Mucosa of descending colon (tissue), 3 donors: ENCODE measurements around the gene ZBTB25. TPM values are rescaled to one million over a fixed set of nuclear protein-coding genes. Genes with fewer than 3 reads are reported as not detected.

Source experiments
- ATAC-seq: fragments of 200-7000 bp; cut with Tn5 transposase; one replicate; pipeline ENCODE4 v1.9.1; 2020; ENCODE audit warnings: mild to moderate bottlenecking, moderate library complexity
- DNase-seq, 3 donors: peaks; one replicate each; pipeline ENCODE4 v3.0.0-alpha.2; 2020
- H3K36me3 ChIP-seq: fragments of 200-600 bp; one replicate; pipeline ENCODE4 v1.8.0; 2021; ENCODE audit warnings: low read depth, mild to moderate bottlenecking
- H3K4me1 ChIP-seq: fragments of 200-600 bp; one replicate; pipeline ENCODE4 v1.8.0; 2021; ENCODE audit warnings: low read depth, mild to moderate bottlenecking
- H3K4me3 ChIP-seq: fragments of 200-600 bp; one replicate; pipeline ENCODE4 v1.8.0; 2021; ENCODE audit warnings: mild to moderate bottlenecking
- H3K9me3 ChIP-seq: fragments of 200-600 bp; one replicate; pipeline ENCODE4 v1.8.0; 2021; ENCODE audit warnings: mild to moderate bottlenecking
- intact Hi-C, 2 donors: fragments of 100-400 bp; cut with DNase I in 1 of 2; cut with micrococcal nuclease in 1 of 2; formaldehyde crosslinking; loops; one replicate each; pipeline versions ENCODE4 v1.11.0 to v1.11.1; 2022; cut with DNase I, micrococcal nuclease
- total RNA-seq, 3 donors: library from RNA; stranded (reverse); fragmentation: NEBNext Ultra II Directional in 2 of 3; extraction: Animal tissue kit (Norgen Biotek cat#: 25700) in 2 of 3; gene quantifications; one replicate each; pipeline versions ENCODE4 v1.2.1 to v1.2.4, GENCODE V29; 2021 to 2023
- TF ChIP-seq, protein P1 (sequence below): fragments of 200-600 bp; IDR thresholded peaks from one replicate; pipeline ENCODE4 v1.8.0; 2022; ENCODE audit warnings: antibody characterized with exemption, mild to moderate bottlenecking
- donor health status: DM: no; HTN: no; CAD: no; lungs with moderate emphysema.
- donor health status: DM: no; HTN: no; CAD: no.
- donor health status: DM: no; HTN: yes; CAD: no.

Gene ZBTB25
- total RNA-seq, 3 donors from 2014 or later: 6.1 to 14.4 (median 7.2) TPM

GRCh38 chr14:64417055-64417770, 86.4 kb downstream of the ZBTB25 start:
- no peak for ATAC-seq
- DNase-seq: no peak
- Histone ChIP-seq H3K9me3 (no peaks in the 10 kb centered on the region), H3K36me3 (no peaks in the 10 kb centered on the region), H3K4me3 (no peak overlapping the region), H3K4me1 (no peaks in the 10 kb centered on the region)
- TF ChIP-seq, protein P1, sequence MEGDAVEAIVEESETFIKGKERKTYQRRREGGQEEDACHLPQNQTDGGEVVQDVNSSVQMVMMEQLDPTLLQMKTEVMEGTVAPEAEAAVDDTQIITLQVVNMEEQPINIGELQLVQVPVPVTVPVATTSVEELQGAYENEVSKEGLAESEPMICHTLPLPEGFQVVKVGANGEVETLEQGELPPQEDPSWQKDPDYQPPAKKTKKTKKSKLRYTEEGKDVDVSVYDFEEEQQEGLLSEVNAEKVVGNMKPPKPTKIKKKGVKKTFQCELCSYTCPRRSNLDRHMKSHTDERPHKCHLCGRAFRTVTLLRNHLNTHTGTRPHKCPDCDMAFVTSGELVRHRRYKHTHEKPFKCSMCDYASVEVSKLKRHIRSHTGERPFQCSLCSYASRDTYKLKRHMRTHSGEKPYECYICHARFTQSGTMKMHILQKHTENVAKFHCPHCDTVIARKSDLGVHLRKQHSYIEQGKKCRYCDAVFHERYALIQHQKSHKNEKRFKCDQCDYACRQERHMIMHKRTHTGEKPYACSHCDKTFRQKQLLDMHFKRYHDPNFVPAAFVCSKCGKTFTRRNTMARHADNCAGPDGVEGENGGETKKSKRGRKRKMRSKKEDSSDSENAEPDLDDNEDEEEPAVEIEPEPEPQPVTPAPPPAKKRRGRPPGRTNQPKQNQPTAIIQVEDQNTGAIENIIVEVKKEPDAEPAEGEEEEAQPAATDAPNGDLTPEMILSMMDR: no peak
- intact Hi-C loops: no loop called here

DNA sequence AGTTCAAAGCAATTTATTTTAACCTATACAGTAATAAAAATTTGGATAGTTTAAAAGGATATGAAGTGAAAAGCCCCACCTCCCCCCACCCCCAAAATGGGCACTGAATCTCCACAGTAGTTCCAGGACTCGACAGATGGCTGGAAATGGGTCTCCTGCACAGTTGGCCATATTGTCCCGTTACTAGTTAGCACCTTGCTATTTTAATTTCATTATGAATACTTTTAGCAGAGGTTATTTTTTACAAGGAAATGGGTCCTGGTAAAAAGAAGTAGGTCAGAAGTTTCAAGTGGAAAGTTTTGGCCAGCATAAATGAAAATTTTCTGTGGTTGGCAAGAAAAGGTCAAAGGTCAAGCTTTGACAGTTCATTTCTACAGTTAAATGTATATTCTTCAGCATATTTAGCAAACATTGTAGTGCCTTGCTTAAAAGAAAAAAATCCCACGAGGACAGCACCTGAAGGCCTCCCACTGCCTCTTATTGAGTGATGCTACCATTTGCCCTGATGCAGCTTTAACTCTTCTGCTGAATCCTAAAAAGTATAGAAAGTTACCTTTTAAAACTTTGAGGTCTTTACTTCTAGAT, 87.2 kb downstream of the ZBTB25 start:
- intact Hi-C loops: no loop called here
- DNase-seq: no peak
- no peak overlapping the region for H3K4me3 ChIP-seq
- no peak for ATAC-seq
- H3K36me3 ChIP-seq: no peaks in the 10 kb centered on the region
- TF ChIP-seq, protein P1: no peak
- no peaks in the 10 kb centered on the region for H3K9me3 ChIP-seq
- H3K4me1 ChIP-seq: no peaks in the 10 kb centered on the region

GRCh38 chr14:64412237-64412636, 91.4 kb downstream of the ZBTB25 start:
- TF ChIP-seq, protein P1: no peak
- no peak for DNase-seq
- intact Hi-C loops: no loop called here
- Histone ChIP-seq H3K9me3 (no peaks in the 10 kb centered on the region), H3K36me3 (no peaks in the 10 kb centered on the region), H3K4me3 (no peak overlapping the region), H3K4me1 (no peaks in the 10 kb centered on the region)
- no peak for ATAC-seq

DNA sequence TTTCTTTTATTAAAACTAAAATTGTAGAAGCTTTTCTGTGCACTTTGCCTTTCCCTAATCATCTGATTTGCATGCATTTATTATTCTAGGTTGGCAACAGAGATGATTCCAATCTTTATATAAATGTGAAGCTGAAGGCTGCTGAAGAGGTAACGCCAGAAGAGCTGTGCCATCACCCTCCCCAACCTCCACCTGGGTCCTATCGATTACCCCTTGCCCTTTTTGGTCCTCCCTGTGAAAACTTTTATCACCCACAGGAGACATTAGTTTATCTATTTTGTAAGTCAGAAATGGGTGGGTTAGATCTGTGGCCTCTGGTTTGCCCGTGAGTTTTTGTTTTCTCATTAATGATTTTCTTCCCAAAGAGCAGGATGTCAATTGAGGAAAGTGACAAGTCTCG, 92.6 kb downstream of the ZBTB25 start:
- TF ChIP-seq, protein P1: no peak
- Histone ChIP-seq H3K36me3 (no peaks in the 10 kb centered on the region), H3K4me3 (no peak overlapping the region), H3K9me3 (no peaks in the 10 kb centered on the region), H3K4me1 (no peaks in the 10 kb centered on the region)
- no peak for ATAC-seq
- intact Hi-C loops: no loop called here
- DNase-seq: no peak

DNA sequence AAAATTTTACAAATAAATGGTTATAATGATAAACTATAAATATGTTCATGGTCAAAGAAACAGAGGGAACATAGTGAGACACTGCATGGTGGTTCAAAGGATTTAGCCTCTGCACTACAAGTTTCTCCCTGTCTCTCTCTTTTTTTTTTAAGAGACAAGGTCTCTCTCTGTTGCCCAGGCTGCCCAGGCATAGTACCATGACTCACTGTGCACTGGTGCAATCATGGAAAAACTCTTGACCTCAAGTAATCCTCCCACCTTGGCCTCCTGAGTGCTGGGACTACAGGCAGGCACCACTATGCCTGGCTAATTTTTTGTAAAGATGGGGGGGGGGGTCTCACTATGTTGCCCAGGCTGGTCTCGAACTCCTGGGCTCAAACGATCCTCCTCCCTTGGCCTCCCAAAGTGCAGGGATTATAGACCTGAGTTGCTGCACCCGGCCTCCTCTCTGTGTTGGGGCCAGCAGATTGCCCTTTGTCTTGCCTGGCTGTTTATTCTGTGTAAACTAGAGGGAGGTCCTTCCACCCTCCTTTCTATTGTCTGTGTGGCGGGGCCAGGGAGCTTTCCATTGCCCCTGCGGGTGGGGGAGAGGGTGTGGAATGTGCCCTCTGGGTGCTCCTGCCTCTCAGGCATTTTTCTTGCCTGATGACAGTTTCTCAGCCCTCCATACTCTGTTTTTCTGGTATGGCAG, 93.4 kb downstream of the ZBTB25 start:
- no peaks in the 10 kb centered on the region for H3K36me3 ChIP-seq
- intact Hi-C loops: no loop called here

More for the DNA sequence above, 93.4 kb downstream of the ZBTB25 start:
- H3K9me3 ChIP-seq: no peaks in the 10 kb centered on the region
- TF ChIP-seq, protein P1: no peak
- H3K4me3 ChIP-seq: no peak overlapping the region
- ATAC-seq (peak; percentile 23), DNase-seq (no peak)
- no peaks in the 10 kb centered on the region for H3K4me1 ChIP-seq
